C4-2B (cell line): ENCODE data around the gene WWOX.
A peak's percentile ranks its signal among the peaks of the same experiment; 100 is the strongest.

Source experiments
- H3K27ac ChIP-seq: fragments of 450-650 bp; 2 replicates; pipeline ENCODE4 v1.5.1; 2017
- ZFX ChIP-seq: fragments of 450-650 bp; IDR thresholded peaks from 2 replicates; pipeline ENCODE4 v1.6.1; 2017
- TF ChIP-seq, protein P1 (sequence below): fragments of 450-650 bp; conservative IDR thresholded peaks from 2 replicates; pipeline ENCODE4 v1.5.1; 2017; ENCODE audit warnings: mild to moderate bottlenecking

WWOX gene

DNA sequence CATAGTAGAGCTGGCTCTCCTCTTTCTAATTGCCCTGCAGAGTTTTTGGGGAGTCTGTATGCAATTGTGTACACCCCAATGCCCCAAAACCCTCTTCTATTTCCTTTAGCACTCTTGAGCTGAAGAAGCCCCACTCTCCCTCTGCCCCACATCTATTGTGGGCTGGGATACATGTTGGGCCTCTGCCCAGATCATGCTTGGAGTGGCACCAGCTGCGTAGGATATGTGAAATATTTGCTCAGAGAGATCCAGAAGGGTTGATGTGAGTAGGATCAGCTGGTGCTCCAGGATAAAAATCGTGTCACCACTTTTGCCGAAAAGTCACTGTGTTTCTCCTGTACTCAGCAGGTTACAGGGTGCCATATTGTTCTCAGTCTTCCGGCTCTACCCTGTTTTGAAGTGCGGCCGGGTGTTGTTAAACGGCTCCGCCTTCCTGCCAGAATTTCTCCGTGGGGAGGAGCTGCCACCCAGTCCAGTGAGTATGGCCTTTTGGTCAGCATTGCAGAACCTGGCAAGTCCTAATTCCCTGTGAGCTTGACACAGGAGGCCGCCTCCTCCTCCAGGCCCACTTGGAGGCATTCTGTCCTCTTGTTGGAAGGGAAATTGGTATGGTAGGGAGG, 664.5 kb downstream of the WWOX start:
- no peak overlapping the region for H3K27ac ChIP-seq
- TF ChIP-seq, protein P1, sequence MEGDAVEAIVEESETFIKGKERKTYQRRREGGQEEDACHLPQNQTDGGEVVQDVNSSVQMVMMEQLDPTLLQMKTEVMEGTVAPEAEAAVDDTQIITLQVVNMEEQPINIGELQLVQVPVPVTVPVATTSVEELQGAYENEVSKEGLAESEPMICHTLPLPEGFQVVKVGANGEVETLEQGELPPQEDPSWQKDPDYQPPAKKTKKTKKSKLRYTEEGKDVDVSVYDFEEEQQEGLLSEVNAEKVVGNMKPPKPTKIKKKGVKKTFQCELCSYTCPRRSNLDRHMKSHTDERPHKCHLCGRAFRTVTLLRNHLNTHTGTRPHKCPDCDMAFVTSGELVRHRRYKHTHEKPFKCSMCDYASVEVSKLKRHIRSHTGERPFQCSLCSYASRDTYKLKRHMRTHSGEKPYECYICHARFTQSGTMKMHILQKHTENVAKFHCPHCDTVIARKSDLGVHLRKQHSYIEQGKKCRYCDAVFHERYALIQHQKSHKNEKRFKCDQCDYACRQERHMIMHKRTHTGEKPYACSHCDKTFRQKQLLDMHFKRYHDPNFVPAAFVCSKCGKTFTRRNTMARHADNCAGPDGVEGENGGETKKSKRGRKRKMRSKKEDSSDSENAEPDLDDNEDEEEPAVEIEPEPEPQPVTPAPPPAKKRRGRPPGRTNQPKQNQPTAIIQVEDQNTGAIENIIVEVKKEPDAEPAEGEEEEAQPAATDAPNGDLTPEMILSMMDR = no peak
- TF ChIP-seq ZFX = no peak

- TF ChIP-seq ZFX = no peak
- TF ChIP-seq, protein P1 = no peak
- H3K27ac ChIP-seq = no peak overlapping the region
These were observed 665.0 kb downstream of the WWOX start for GRCh38 chr16:78764478-78764877.

DNA sequence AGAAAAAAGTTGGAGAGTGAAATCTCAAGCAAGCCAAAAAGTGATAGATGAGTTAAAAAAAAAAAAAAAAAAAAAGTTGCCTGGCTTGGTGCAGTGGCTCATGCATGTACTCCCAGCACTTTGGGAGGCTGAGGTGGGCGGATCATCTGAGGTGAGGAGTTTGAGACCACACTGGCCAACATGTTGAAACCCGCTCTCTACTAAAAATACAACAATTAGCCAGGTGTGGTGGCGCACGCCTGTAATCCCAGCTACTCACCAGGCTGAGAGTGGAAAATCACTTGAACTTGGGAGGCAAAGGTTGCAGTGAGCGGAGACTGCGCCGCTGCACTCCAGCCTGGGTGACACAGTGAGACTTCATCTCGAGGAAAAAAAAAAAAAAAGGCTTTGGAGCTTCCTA, 668.8 kb downstream of the WWOX start:
- TF ChIP-seq, protein P1 = no peak
- no peak overlapping the region for H3K27ac ChIP-seq

DNA sequence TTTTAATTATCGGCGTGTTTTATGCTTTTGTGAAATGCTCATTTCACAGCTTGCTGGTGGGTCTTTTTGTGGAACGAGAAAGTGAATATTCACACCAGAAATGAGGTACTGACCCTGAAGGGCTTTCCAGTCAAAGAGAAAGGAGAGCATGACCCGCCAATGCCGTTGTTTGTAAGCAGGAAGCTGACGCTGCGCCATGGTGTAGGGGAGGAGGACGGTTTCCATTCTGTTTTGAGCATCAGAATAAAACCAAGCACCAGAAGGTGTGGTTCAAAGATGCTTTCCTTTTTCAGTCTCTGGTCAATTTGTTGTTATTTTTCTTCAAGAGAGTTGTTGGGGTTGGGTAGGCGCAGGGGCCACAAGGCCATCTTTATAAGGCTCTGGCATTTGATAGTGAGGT, 669.3 kb downstream of the WWOX start:
- no peak overlapping the region for H3K27ac ChIP-seq
- TF ChIP-seq ZFX = no peak
- TF ChIP-seq, protein P1 = no peak

- H3K27ac ChIP-seq = no peak overlapping the region
- TF ChIP-seq, protein P1 = peak; percentile 90
- TF ChIP-seq ZFX = no peak
These were observed 671.1 kb downstream of the WWOX start for GRCh38 chr16:78770353-78771091.

DNA sequence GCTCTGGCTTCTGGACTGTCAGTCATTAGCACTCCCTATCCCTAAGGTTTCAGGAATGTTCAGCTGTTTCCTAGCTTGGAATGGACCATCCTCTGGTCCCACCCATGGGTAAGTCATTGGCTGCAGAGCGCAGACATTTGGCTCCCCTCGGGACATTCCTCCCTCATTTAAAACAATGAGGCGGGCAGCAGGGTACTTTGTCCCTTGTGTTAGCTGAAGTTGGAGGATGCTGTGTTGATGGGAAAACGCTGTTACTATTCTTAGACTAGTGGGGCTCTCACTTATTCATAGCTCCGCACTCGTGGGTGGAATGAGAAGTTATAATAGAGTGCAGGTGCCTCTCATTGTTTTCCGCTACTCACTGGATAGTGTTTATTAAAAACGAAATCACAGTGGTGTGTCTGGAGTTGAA, 673.8 kb downstream of the WWOX start:
- TF ChIP-seq, protein P1 = no peak
- TF ChIP-seq ZFX = no peak
- H3K27ac ChIP-seq = no peak overlapping the region

DNA sequence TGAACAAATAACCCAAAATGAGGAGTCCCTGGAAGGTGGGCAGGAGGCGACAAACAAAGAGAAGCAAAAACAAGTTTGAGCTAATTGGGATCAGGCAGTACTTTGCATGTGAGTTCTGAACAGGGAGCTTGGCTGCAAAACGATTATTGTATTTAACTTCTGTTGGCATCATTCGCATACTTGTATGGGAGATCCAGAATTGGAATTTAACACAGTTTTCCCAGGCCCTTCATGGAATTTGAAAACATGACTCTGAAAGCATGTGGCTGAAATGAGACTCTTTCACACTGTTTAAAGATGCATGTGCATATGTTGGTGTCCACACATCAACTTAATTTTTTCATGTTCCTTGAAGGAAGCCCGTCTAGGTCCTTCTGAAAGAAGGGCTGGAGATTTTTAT, 674.3 kb downstream of the WWOX start:
- no peak for TF ChIP-seq ZFX
- TF ChIP-seq, protein P1 = no peak
- H3K27ac ChIP-seq = no peak overlapping the region
